CD4-positive, CD25-positive, alpha-beta regulatory T cell (primary cell): Measurements from ENCODE around the gene AMPD2. TPM values are rescaled to one million over a fixed set of nuclear protein-coding genes. Genes with fewer than 3 reads are reported as not detected.

Experiments
- ATAC-seq, 2 donors: fragments of 150-1000 bp; cut with Tn5 transposase; one replicate each; pipeline ENCODE4 v1.10.0; 2021; ENCODE audit warnings: low read depth in 2 of 2, moderate number of reproducible peaks in 2 of 2, moderate library complexity in 1 of 2
- DNase-seq, 3 donors: peaks; one replicate each; pipeline versions ENCODE4 v3.0.0 to v3.0.0-alpha.2; 2012 to 2022; ENCODE audit warnings: mixed read lengths in 1 of 3
- H3K27ac ChIP-seq: one replicate; pipeline ENCODE4 v1.7.0; 2013; ENCODE audit warnings: mild to moderate bottlenecking, low read length; ENCODE audit not compliant: insufficient read depth, poor library complexity, severe bottlenecking
- H3K27me3 ChIP-seq: one replicate; pipeline ENCODE4 v1.7.0; 2013; ENCODE audit warnings: low read length; ENCODE audit not compliant: control insufficient read depth, insufficient read depth
- H3K36me3 ChIP-seq: one replicate; pipeline ENCODE4 v1.7.0; 2013; ENCODE audit warnings: mild to moderate bottlenecking, low read length, moderate library complexity; ENCODE audit not compliant: control insufficient read depth, insufficient read depth
- H3K4me1 ChIP-seq: 2 replicates; pipeline ENCODE4 v1.7.0; 2013; ENCODE audit warnings: mild to moderate bottlenecking, low read length; ENCODE audit not compliant: insufficient read depth, control insufficient read depth, poor library complexity, severe bottlenecking
- H3K4me3 ChIP-seq: one replicate; pipeline ENCODE4 v1.7.0; 2013; ENCODE audit warnings: low read depth, mild to moderate bottlenecking, low read length, moderate library complexity
- H3K9me3 ChIP-seq, 2 experiments: 1 replicate in 1 of 2; 2 replicates in 1 of 2; pipeline ENCODE4 v1.7.0; 2013; ENCODE audit warnings: low read length in 2 of 2, mild to moderate bottlenecking in 1 of 2, moderate library complexity in 1 of 2; ENCODE audit not compliant: control insufficient read depth in 2 of 2
- H3K27ac Mint-ChIP-seq, 3 donors: one replicate each; pipeline ENCODE4 v1.8.0; 2020 to 2022; ENCODE audit warnings: mild to moderate bottlenecking in 3 of 3, mixed read lengths in 3 of 3, moderate library complexity in 2 of 3
- H3K27me3 Mint-ChIP-seq: one replicate; pipeline ENCODE4 v1.8.0; 2022; ENCODE audit warnings: mild to moderate bottlenecking, mixed read lengths
- H3K36me3 Mint-ChIP-seq: one replicate; pipeline ENCODE4 v1.8.0; 2020; ENCODE audit warnings: mixed read lengths
- H3K4me1 Mint-ChIP-seq, 4 donors: one replicate each; pipeline ENCODE4 v1.8.0; 2020 to 2022; ENCODE audit warnings: mixed read lengths in 4 of 4, mild to moderate bottlenecking in 1 of 4
- H3K4me3 Mint-ChIP-seq, 4 donors: one replicate each; pipeline ENCODE4 v1.8.0; 2020 to 2022; ENCODE audit warnings: mild to moderate bottlenecking in 4 of 4, mixed read lengths in 4 of 4, moderate library complexity in 3 of 4
- H3K9me3 Mint-ChIP-seq, 7 donors: one replicate each; pipeline ENCODE4 v1.8.0; 2020 to 2022; ENCODE audit warnings: mixed read lengths in 7 of 7, mild to moderate bottlenecking in 3 of 7, moderate library complexity in 2 of 7
- polyA plus RNA-seq, 4 donors: library from polyadenylated mRNA; unstranded; fragments of 300-500 nt; fragmentation: Illumina TruSeq; gene quantifications; one replicate each; pipeline ENCODE4 v1.2.3, GENCODE V29; 2021
- total RNA-seq: library from RNA; stranded (reverse); gene quantifications from one replicate; pipeline ENCODE4 v1.2.3, GENCODE V29; 2022

The AMPD2 gene
- total and polyA plus RNA-seq, 5 donors from 2014 or later = 23.3 to 203 (median 27.8) TPM

DNA sequence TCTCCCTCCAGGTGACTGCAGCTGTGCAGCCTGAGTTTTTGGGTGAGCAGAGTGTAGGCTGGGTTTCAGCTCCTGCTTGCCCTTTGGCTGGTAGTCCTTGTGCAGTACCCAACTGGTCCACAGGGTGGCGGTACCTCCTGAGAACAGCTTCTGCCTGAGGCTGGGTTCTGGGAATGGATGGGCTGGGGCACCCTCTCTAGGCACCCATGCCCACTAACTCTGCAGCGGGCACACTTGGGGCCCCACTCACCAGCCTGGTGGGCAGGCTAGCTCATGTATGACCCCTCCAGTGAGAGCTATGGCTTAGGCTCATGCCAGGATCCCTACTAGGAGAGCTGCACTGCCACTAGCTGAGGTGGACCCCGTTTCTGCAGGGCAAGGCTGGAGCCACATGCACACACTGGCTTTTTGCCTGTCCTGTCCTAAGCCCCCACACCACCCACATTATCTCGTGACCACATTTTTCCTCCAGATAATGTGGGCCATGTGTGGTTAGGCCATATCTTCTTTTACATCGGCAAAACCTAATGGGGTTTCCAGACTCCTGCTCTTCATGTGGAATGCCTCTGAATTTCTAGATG, 20.7 kb downstream of the AMPD2 start:
- Histone ChIP-seq H3K4me1 (peaks cover 13% of the 10 kb centered on the region), H3K9me3 (no peaks in the 10 kb centered on the region), H3K27me3 (no peaks in the 10 kb centered on the region), H3K27ac (no peak overlapping the region), H3K36me3 (no peaks in the 10 kb centered on the region), H3K4me3 (no peak overlapping the region)
- H3K4me1 Mint-ChIP-seq = peaks cover 0 to 11% (median 4%) of the 10 kb centered on the region in 4 donors
- H3K27me3 Mint-ChIP-seq = peaks cover 8% of the 10 kb centered on the region
- H3K27ac Mint-ChIP-seq = peak overlapping the region in 1 of 3 donors; percentile 20
- ATAC-seq (peak; percentile 72 to 81), DNase-seq (peak; percentile 75 to 80 (median 77))
- H3K36me3 Mint-ChIP-seq = no peaks in the 10 kb centered on the region
- H3K4me3 Mint-ChIP-seq = no peak overlapping the region
- peaks cover 0 to 1% (median 0%) of the 10 kb centered on the region in 7 donors for H3K9me3 Mint-ChIP-seq

GRCh38 chr1:109641078-109641740, 21.6 kb downstream of the AMPD2 start:
- H3K9me3 Mint-ChIP-seq = peaks cover 0 to 1% (median 0%) of the 10 kb centered on the region in 7 donors
- peaks cover 0 to 11% (median 4%) of the 10 kb centered on the region in 4 donors for H3K4me1 Mint-ChIP-seq
- Histone ChIP-seq H3K4me3 (no peak overlapping the region), H3K9me3 (no peaks in the 10 kb centered on the region), H3K27me3 (no peaks in the 10 kb centered on the region), H3K4me1 (peaks cover 13% of the 10 kb centered on the region), H3K36me3 (no peaks in the 10 kb centered on the region), H3K27ac (no peak overlapping the region)
- peaks cover 8% of the 10 kb centered on the region for H3K27me3 Mint-ChIP-seq
- ATAC-seq (no peak), DNase-seq (no peak)
- no peak overlapping the region for H3K27ac Mint-ChIP-seq
- no peaks in the 10 kb centered on the region for H3K36me3 Mint-ChIP-seq
- H3K4me3 Mint-ChIP-seq = no peak overlapping the region

- no peak overlapping the region for H3K4me3 Mint-ChIP-seq
- no peaks in the 10 kb centered on the region for H3K36me3 Mint-ChIP-seq
- peaks cover 2% of the 10 kb centered on the region for H3K27me3 Mint-ChIP-seq
- DNase-seq = no peak
- H3K4me1 Mint-ChIP-seq = peaks cover 0 to 11% (median 4%) of the 10 kb centered on the region in 4 donors
- no peaks in the 10 kb centered on the region for H3K27me3 ChIP-seq
- peaks cover 0 to 1% (median 0%) of the 10 kb centered on the region in 7 donors for H3K9me3 Mint-ChIP-seq
- H3K4me3 ChIP-seq = no peak overlapping the region
- no peak for ATAC-seq
- H3K9me3 ChIP-seq = no peaks in the 10 kb centered on the region
- no peaks in the 10 kb centered on the region for H3K36me3 ChIP-seq
- no peak overlapping the region for H3K27ac ChIP-seq
- H3K27ac Mint-ChIP-seq = no peak overlapping the region
- peaks cover 13% of the 10 kb centered on the region for H3K4me1 ChIP-seq
Measured at GRCh38 chr1:109641861-109642260, 22.2 kb downstream of the AMPD2 start.

GRCh38 chr1:109642626-109643025, 23.0 kb downstream of the AMPD2 start:
- no peaks in the 10 kb centered on the region for H3K9me3 ChIP-seq
- Mint-ChIP-seq H3K9me3 (peaks cover 0 to 1% (median 0%) of the 10 kb centered on the region in 7 donors), H3K27me3 (no peaks in the 10 kb centered on the region), H3K4me3 (no peak overlapping the region), H3K27ac (no peak overlapping the region), H3K4me1 (peaks cover 0 to 11% (median 4%) of the 10 kb centered on the region in 4 donors), H3K36me3 (no peaks in the 10 kb centered on the region)
- no peak overlapping the region for H3K4me3 ChIP-seq
- H3K27me3 ChIP-seq = no peaks in the 10 kb centered on the region
- peaks cover 13% of the 10 kb centered on the region for H3K4me1 ChIP-seq
- DNase-seq (no peak), ATAC-seq (no peak)
- H3K36me3 ChIP-seq = no peaks in the 10 kb centered on the region
- H3K27ac ChIP-seq = no peak overlapping the region

GRCh38 chr1:109643385-109644230, 24.0 kb downstream of the AMPD2 start:
- Mint-ChIP-seq H3K36me3 (no peaks in the 10 kb centered on the region), H3K4me3 (no peak overlapping the region), H3K27ac (no peak overlapping the region), H3K27me3 (peaks cover 5% of the 10 kb centered on the region), H3K9me3 (no peaks in the 10 kb centered on the region), H3K4me1 (peaks cover 0 to 11% (median 4%) of the 10 kb centered on the region in 4 donors)
- Histone ChIP-seq H3K4me3 (no peak overlapping the region), H3K4me1 (peaks cover 13% of the 10 kb centered on the region), H3K27ac (no peak overlapping the region), H3K9me3 (no peaks in the 10 kb centered on the region), H3K27me3 (no peaks in the 10 kb centered on the region), H3K36me3 (no peaks in the 10 kb centered on the region)
- peak; percentile 70 to 81 (median 81) for DNase-seq
- ATAC-seq = peak; percentile 85 to 91

- Histone ChIP-seq H3K4me3 (no peak overlapping the region), H3K27me3 (no peaks in the 10 kb centered on the region), H3K36me3 (no peaks in the 10 kb centered on the region), H3K27ac (no peak overlapping the region), H3K9me3 (no peaks in the 10 kb centered on the region), H3K4me1 (peaks cover 13% of the 10 kb centered on the region)
- H3K9me3 Mint-ChIP-seq = no peaks in the 10 kb centered on the region
- peak overlapping the region in 1 of 3 donors; percentile 74 for H3K27ac Mint-ChIP-seq
- H3K4me1 Mint-ChIP-seq = peaks cover 0 to 11% (median 6%) of the 10 kb centered on the region in 4 donors
- DNase-seq (no peak), ATAC-seq (no peak)
- no peaks in the 10 kb centered on the region for H3K36me3 Mint-ChIP-seq
- no peak overlapping the region for H3K4me3 Mint-ChIP-seq
- peaks cover 12% of the 10 kb centered on the region for H3K27me3 Mint-ChIP-seq
Measured at GRCh38 chr1:109644670-109645069, 25.0 kb downstream of the AMPD2 start.

DNA sequence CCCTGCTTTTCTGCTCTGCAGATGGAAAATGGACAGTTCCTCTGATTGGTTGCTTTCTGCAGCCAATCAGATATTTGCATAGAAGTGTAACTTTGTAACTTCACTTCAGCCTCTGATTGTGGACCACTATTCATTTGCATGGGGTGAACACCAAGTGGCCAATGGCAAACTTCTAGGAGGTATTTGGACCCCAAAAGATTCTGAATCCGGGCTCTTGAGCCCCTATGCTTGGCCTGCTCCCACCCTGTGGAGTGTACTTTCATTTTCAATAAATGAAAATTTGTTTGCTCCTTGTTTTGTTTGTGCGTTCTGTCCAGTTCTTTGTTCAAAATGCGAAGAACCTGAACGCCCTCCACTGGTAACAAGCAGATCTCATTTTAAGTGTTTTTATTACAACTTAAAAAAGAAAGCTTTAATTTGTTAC, 29.9 kb downstream of the AMPD2 start:
- Histone ChIP-seq H3K4me3 (no peak overlapping the region), H3K4me1 (no peaks in the 10 kb centered on the region), H3K9me3 (no peaks in the 10 kb centered on the region), H3K36me3 (no peaks in the 10 kb centered on the region), H3K27me3 (peaks cover 4% of the 10 kb centered on the region), H3K27ac (no peak overlapping the region)
- no peaks in the 10 kb centered on the region for H3K36me3 Mint-ChIP-seq
- H3K9me3 Mint-ChIP-seq = no peaks in the 10 kb centered on the region
- H3K4me1 Mint-ChIP-seq = peaks cover 0 to 5% (median 2%) of the 10 kb centered on the region in 4 donors
- no peak overlapping the region for H3K27ac Mint-ChIP-seq
- no peak for DNase-seq
- peaks cover 43% of the 10 kb centered on the region for H3K27me3 Mint-ChIP-seq
- ATAC-seq = no peak
- H3K4me3 Mint-ChIP-seq = no peak overlapping the region
